ENCODE data around the gene GZF1. TPM values are rescaled to one million over a fixed set of nuclear protein-coding genes. Genes with fewer than 3 reads are reported as not detected.
"Not testable (repeated sequence)": the region's sequence is repeated elsewhere in the genome, so short reads cannot be mapped to it uniquely, and the experiment has no call there.

Gene GZF1
- polyA plus RNA-seq, 10 donors = 8.1 to 14.8 (median 10.9) TPM

GRCh38 chr20:23343590-23343989, 18.4 kb upstream of the GZF1 start:
- no peak for DNase-seq

GRCh38 chr20:23344336-23344735, 17.6 kb upstream of the GZF1 start:
- no peak for DNase-seq

GRCh38 chr20:23346002-23346401, 16.0 kb upstream of the GZF1 start:
- DNase-seq = no peak

- DNase-seq = no peak
Observed at GRCh38 chr20:23347791-23348190, 14.2 kb upstream of the GZF1 start.

- not testable (repeated sequence) for DNase-seq
Observed at GRCh38 chr20:23348510-23348909, 13.5 kb upstream of the GZF1 start.

GRCh38 chr20:23349338-23350195, 12.4 kb upstream of the GZF1 start:
- no peak for DNase-seq

GRCh38 chr20:23350196-23350903, 11.6 kb upstream of the GZF1 start, which contains the start of gene NXT1:
Gene NXT1, plus strand, starts transcription at chr20:23350791. Its CDS starts 3,251 bp downstream, at chr20:23354042.
- DNase-seq = peak; percentile 98 to 99 (median 99)

GRCh38 chr20:23350904-23351838, 10.8 kb upstream of the GZF1 start:
- DNase-seq = peak; percentile 43 to 87 (median 55)

GRCh38 chr20:23356203-23356602, 5.8 kb upstream of the GZF1 start:
- DNase-seq = no peak

GRCh38 chr20:23357767-23358562, 4.0 kb upstream of the GZF1 start:
- DNase-seq = peak; percentile 99 to 100 (median 99)

- no peak for DNase-seq
Observed at GRCh38 chr20:23358563-23358906, 3.4 kb upstream of the GZF1 start.

- DNase-seq = no peak
Observed at GRCh38 chr20:23358923-23359593, 2.9 kb upstream of the GZF1 start.

- DNase-seq = no peak
Observed at GRCh38 chr20:23360531-23360930, 1.5 kb upstream of the GZF1 start.

GRCh38 chr20:23361119-23361475, 885 bp upstream of the GZF1 start:
- peak in 1 of 3 donors; percentile 14 for DNase-seq

GRCh38 chr20:23362392-23363256, 642 bp downstream of the GZF1 start:
- peak in 1 of 3 donors; percentile 18 for DNase-seq

GRCh38 chr20:23363257-23363649, 1.3 kb downstream of the GZF1 start:
- DNase-seq = no peak

GRCh38 chr20:23365390-23366165, 3.6 kb downstream of the GZF1 start:
- no peak for DNase-seq

- DNase-seq = no peak
Observed at GRCh38 chr20:23366384-23366783, 4.4 kb downstream of the GZF1 start.

- DNase-seq = no peak
Observed at GRCh38 chr20:23367770-23368169, 5.8 kb downstream of the GZF1 start.
